WTC11 (cell line): ENCODE data around the gene ADAM30. TPM values are rescaled to one million over a fixed set of nuclear protein-coding genes. Genes with fewer than 3 reads are reported as not detected.

Experiments used
- ATAC-seq: fragments of 200-7000 bp; cut with Tn5 transposase; 2 replicates; pipeline ENCODE4 v1.10.0; 2021; ENCODE audit warnings: mild to moderate bottlenecking, moderate library complexity
- CTCF ChIA-PET: fragments of 300-600 bp; sonication (Branson Sonifier 250); formaldehyde crosslinking; loops from one replicate; lab custom pipeline; 2021; ENCODE audit warnings: antibody characterized with exemption; lab: Charles Lee
- POLR2A ChIA-PET: fragments of 350-600 bp; sonication (Branson Sonifier 250); formaldehyde crosslinking; loops from one replicate; lab custom pipeline; 2021; ENCODE audit warnings: antibody characterized with exemption; lab: Charles Lee
- DNase-seq: peaks from one replicate; pipeline ENCODE4 v3.0.0; 2021; ENCODE audit warnings: low spot score
- H3K27ac Mint-ChIP-seq: 2 replicates; pipeline ENCODE4 v1.8.0; 2021; ENCODE audit warnings: mixed read lengths
- H3K27me3 Mint-ChIP-seq: 2 replicates; pipeline ENCODE4 v1.8.0; 2021; ENCODE audit warnings: low read depth, mild to moderate bottlenecking, moderate library complexity, mixed read lengths
- H3K36me3 Mint-ChIP-seq: 2 replicates; pipeline ENCODE4 v1.8.0; 2021; ENCODE audit warnings: mixed read lengths
- H3K4me1 Mint-ChIP-seq: 2 replicates; pipeline ENCODE4 v1.8.0; 2022; ENCODE audit warnings: mixed read lengths
- H3K4me3 Mint-ChIP-seq: 2 replicates; pipeline ENCODE4 v1.8.0; 2021; ENCODE audit warnings: mild to moderate bottlenecking, moderate library complexity, mixed read lengths
- H3K9me3 Mint-ChIP-seq: 2 replicates; pipeline ENCODE4 v1.8.0; 2021; ENCODE audit warnings: mixed read lengths
- CDX4 ChIP-seq: fragments of 250-450 bp; sonication (Bioruptor Pico); IDR thresholded peaks from 2 replicates; pipeline ENCODE4 v1.9.0; 2021; ENCODE audit warnings: moderate library complexity, mild to moderate bottlenecking, inconsistent platforms, borderline replicate concordance
- CTCF ChIP-seq: fragments of 200-600 bp; IDR thresholded peaks from 2 replicates; pipeline ENCODE4 v1.8.0; 2022; ENCODE audit warnings: antibody characterized with exemption
- RORB ChIP-seq: fragments of 250-450 bp; sonication (Bioruptor Pico); IDR thresholded peaks from 2 replicates; pipeline ENCODE4 v1.9.0; 2021; ENCODE audit warnings: mild to moderate bottlenecking
- SP1 ChIP-seq: sonication (generic); formaldehyde crosslinking; conservative IDR thresholded peaks from 2 replicates; pipeline ENCODE4 v1.8.1; 2022; ENCODE audit warnings: missing genetic modification reagents
- ZSCAN18 ChIP-seq: fragments of 250-450 bp; sonication (Bioruptor Pico); IDR thresholded peaks from 2 replicates; pipeline ENCODE4 v2.1.2; 2022; ENCODE audit warnings: mild to moderate bottlenecking, moderate library complexity
- total RNA-seq: library from RNA; stranded (reverse); gene quantifications from 3 replicates; pipeline ENCODE4 v1.2.3, GENCODE V29; 2021
- TF ChIP-seq, protein P1 (sequence below): sonication (generic); formaldehyde crosslinking; IDR thresholded peaks from 2 replicates; pipeline ENCODE4 v1.8.1; 2022; ENCODE audit warnings: mild to moderate bottlenecking, moderate library complexity, missing genetic modification reagents
- TF ChIP-seq, protein P2 (sequence below): sonication (generic); formaldehyde crosslinking; IDR thresholded peaks from 2 replicates; pipeline ENCODE4 v1.8.1; 2023; ENCODE audit warnings: mild to moderate bottlenecking, moderate library complexity, missing genetic modification reagents
- TF ChIP-seq, protein P3 (sequence below): sonication (generic); formaldehyde crosslinking; conservative IDR thresholded peaks from 2 replicates; pipeline ENCODE4 v1.8.1; 2022; ENCODE audit warnings: mild to moderate bottlenecking, missing genetic modification reagents

ADAM30 gene
- total RNA-seq, 1 experiment from 2014 or later: not detected

DNA sequence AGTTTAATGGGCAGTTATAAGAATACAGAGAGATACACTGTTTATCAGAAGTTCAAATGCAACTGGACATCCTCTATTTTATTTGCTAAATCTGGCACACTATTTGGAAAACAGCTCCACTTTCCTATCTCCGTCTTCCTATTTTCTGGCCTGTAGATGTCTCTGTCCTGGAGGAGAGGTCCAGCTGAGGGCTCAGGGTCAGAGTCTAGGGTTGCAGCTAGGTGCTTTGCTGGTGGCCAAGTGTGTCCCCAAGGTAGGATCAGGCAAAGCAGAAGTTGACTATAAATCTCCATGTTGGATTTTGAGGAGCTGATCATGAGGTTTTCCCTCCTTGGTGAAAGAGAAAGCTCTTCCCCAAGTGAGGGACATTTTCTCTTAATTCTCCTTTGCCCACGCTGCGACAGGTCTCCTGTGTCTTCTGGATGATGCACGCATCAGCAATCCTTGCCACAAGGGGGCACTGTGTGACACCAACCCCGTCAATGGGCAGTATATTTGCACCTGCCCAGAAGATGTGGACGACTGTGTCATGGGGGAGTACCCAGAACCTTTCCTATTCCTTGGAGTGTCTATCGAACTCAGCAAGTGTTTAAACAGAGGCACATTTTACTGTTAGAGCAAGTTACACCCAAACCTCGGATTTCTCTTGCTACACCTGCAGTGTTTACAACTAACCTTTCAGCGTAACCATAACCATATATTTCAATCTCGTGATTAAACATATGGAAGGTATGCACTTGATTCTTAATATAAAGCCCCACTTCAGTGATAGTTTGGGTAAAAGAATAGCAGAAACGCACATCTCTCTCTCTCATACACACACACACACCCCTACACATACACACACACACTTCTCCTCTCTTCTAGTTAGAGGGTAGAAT lies 10.2 kb downstream of the ADAM30 start:
- no peaks in the 10 kb centered on the region for H3K27me3 Mint-ChIP-seq
- POLR2A ChIA-PET: no interaction called here
- TF ChIP-seq CDX4 (CRISPR knock-in tag) (no peak), CTCF (peak; percentile 85)
- TF ChIP-seq, all 79 proteins: peak for 1
- ATAC-seq: peak; percentile 92
- H3K36me3 Mint-ChIP-seq: no peaks in the 10 kb centered on the region
- no peak overlapping the region for H3K27ac Mint-ChIP-seq
- peak; percentile 81 for DNase-seq
- CTCF ChIA-PET: interaction anchor here (0.7 to 2.4 kb wide), 11 partner anchors 11 to 79 kb away, joined by 3 to 40 read pairs (median 4); partner anchors contain the start of gene ADAM30
- H3K4me1 Mint-ChIP-seq: no peaks in the 10 kb centered on the region
- H3K4me3 Mint-ChIP-seq: no peak overlapping the region
- H3K9me3 Mint-ChIP-seq: peaks cover 5% of the 10 kb centered on the region; the same call in 1 of the 2 replicates

- no peaks in the 10 kb centered on the region for H3K4me1 Mint-ChIP-seq
- DNase-seq: no peak
- no peaks in the 10 kb centered on the region for H3K36me3 Mint-ChIP-seq
- ChIA-PET POLR2A (no interaction called here), CTCF (interaction anchor here (1.3 to 3.1 kb wide), 3 partner anchors 12 to 76 kb away, joined by 3 to 10 read pairs (median 5); partner anchors contain the start of gene ADAM30)
- TF ChIP-seq, protein P1, sequence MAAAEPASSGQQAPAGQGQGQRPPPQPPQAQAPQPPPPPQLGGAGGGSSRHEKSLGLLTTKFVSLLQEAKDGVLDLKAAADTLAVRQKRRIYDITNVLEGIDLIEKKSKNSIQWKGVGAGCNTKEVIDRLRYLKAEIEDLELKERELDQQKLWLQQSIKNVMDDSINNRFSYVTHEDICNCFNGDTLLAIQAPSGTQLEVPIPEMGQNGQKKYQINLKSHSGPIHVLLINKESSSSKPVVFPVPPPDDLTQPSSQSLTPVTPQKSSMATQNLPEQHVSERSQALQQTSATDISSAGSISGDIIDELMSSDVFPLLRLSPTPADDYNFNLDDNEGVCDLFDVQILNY (CRISPR knock-in tag): no peak
- TF ChIP-seq ZSCAN18 (CRISPR knock-in tag) (no peak), RORB (no peak)
- TF ChIP-seq, protein P2, sequence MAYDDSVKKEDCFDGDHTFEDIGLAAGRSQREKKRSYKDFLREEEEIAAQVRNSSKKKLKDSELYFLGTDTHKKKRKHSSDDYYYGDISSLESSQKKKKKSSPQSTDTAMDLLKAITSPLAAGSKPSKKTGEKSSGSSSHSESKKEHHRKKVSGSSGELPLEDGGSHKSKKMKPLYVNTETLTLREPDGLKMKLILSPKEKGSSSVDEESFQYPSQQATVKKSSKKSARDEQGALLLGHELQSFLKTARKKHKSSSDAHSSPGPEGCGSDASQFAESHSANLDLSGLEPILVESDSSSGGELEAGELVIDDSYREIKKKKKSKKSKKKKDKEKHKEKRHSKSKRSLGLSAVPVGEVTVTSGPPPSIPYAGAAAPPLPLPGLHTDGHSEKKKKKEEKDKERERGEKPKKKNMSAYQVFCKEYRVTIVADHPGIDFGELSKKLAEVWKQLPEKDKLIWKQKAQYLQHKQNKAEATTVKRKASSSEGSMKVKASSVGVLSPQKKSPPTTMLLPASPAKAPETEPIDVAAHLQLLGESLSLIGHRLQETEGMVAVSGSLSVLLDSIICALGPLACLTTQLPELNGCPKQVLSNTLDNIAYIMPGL (CRISPR knock-in tag): no peak
- no peak overlapping the region for H3K27ac Mint-ChIP-seq
- H3K4me3 Mint-ChIP-seq: no peak overlapping the region
- no peaks in the 10 kb centered on the region for H3K27me3 Mint-ChIP-seq
- peaks cover 5% of the 10 kb centered on the region; the same call in 1 of the 2 replicates for H3K9me3 Mint-ChIP-seq
- no peak for ATAC-seq
These were observed 11.6 kb downstream of the ADAM30 start for GRCh38 chr1:119884711-119885110.

GRCh38 chr1:119883826-119884225 lies 12.5 kb downstream of the ADAM30 start:
- ATAC-seq (no peak), DNase-seq (no peak)
- ChIA-PET POLR2A (no interaction called here), CTCF (interaction anchor here (1.3 to 3.1 kb wide), 2 partner anchors 13 to 75 kb away, joined by 5 to 10 read pairs; partner anchors contain the start of gene ADAM30)
- no peak overlapping the region for H3K4me3 Mint-ChIP-seq
- no peaks in the 10 kb centered on the region for H3K36me3 Mint-ChIP-seq
- peaks cover 5% of the 10 kb centered on the region; the same call in 1 of the 2 replicates for H3K9me3 Mint-ChIP-seq
- TF ChIP-seq, protein P3, sequence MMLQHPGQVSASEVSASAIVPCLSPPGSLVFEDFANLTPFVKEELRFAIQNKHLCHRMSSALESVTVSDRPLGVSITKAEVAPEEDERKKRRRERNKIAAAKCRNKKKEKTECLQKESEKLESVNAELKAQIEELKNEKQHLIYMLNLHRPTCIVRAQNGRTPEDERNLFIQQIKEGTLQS: no peak
- no peak for TF ChIP-seq SP1
- no peak overlapping the region for H3K27ac Mint-ChIP-seq
- H3K4me1 Mint-ChIP-seq: no peaks in the 10 kb centered on the region
- H3K27me3 Mint-ChIP-seq: no peaks in the 10 kb centered on the region
